ENCODE measurements around the gene PCIF1.
A peak's percentile ranks its signal among the peaks of the same experiment; 100 is the strongest.
"Not testable (repeated sequence)": the region's sequence is repeated elsewhere in the genome, so short reads cannot be mapped to it uniquely, and the experiment has no call there.

The PCIF1 gene

DNA sequence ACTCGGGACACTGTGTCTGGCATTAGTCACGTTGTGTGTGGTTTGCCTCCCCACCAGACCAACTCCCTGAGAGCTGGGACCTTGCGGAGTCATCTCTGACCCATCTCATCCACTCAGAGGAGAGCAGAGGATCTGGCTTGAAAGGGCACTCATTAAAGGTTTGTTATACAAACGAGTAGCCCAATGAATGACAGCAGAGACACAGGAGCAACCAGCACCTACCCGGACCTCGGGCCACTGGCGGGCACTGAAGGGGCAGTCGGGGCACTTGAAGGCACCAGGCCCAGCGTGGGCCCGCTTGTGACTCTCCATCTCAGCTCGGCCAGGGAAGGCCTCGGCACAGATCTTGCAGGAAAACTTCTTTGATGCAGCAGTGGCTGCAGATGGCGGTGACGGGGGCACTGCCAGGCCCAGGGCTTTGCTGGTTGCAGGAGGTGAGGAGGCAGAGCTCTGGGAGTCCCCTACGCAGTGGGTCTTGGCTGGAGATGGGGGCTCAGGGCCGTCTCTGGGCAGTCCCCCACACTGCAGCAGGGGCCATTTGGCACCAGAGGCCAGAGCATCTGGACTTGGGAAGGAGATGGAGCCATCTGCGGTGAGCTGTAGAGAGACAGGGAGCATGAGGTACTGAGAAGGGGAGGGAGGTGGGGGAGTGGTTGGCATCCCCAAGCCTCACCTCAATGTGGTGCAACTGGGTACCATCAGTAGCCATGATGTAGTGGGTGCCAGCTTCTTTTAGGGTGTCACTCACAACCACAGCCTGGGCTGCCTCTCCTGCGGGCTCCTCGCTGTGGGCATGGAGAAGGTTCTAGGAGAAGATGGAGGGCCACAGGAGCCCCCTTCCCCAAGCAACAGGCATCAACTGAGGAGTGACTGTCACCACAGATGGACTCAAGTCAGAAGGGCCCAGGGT, 17.7 kb downstream of the PCIF1 start:
- POLR2A ChIA-PET (ENCODE audit: low non-redundant PET) = interaction anchor here (1.5 kb wide), 1 partner anchor 17 kb away, joined by 10 read pairs; no protein-coding TSS in a partner anchor
- CTCF ChIA-PET = interaction anchor here (0.6 to 2.3 kb wide), 4 partner anchors 7 to 589 kb away, joined by 3 to 12 read pairs (median 3); partner anchors contain the start of gene SYS1
- no peak for DNase-seq (ENCODE audit: low spot score)
- H3K27ac ChIP-seq = peak overlapping the region; percentile 86
- TF ChIP-seq, protein P1, sequence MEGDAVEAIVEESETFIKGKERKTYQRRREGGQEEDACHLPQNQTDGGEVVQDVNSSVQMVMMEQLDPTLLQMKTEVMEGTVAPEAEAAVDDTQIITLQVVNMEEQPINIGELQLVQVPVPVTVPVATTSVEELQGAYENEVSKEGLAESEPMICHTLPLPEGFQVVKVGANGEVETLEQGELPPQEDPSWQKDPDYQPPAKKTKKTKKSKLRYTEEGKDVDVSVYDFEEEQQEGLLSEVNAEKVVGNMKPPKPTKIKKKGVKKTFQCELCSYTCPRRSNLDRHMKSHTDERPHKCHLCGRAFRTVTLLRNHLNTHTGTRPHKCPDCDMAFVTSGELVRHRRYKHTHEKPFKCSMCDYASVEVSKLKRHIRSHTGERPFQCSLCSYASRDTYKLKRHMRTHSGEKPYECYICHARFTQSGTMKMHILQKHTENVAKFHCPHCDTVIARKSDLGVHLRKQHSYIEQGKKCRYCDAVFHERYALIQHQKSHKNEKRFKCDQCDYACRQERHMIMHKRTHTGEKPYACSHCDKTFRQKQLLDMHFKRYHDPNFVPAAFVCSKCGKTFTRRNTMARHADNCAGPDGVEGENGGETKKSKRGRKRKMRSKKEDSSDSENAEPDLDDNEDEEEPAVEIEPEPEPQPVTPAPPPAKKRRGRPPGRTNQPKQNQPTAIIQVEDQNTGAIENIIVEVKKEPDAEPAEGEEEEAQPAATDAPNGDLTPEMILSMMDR (conservative IDR thresholded peaks at IDR 0.05; ENCODE audit: low read depth) = no peak

DNA sequence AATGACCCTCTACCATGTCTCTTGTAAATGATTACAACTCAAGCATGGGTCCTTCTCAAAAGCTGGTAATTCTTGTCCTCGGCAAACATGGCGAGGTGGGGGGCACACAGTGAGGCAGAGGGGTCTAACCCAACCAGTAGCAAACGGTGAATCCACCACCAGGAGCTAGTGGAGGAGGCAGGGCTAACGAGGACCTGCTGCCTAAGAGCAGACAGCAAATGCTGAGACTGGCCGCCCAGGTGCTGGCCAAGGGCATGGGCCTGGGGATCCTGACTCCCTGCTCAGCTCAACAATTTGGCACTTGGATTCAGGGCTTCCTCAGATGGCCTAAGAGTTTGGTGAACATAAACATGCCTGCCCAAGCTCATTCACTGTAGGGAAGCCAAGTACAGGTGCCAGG, 18.4 kb downstream of the PCIF1 start:
- TF ChIP-seq, protein P1 (conservative IDR thresholded peaks at IDR 0.05; ENCODE audit: low read depth) = no peak
- ChIA-PET POLR2A (ENCODE audit: low non-redundant PET) (interaction anchor here (1.5 kb wide), 1 partner anchor 18 kb away, joined by 10 read pairs; no protein-coding TSS in a partner anchor), CTCF (interaction anchor here (0.6 to 2.3 kb wide), 3 partner anchors 8 to 590 kb away, joined by 3 to 12 read pairs (median 3); partner anchors contain the start of gene SYS1)
- DNase-seq (ENCODE audit: low spot score) = no peak
- no peak overlapping the region for H3K27ac ChIP-seq

DNA sequence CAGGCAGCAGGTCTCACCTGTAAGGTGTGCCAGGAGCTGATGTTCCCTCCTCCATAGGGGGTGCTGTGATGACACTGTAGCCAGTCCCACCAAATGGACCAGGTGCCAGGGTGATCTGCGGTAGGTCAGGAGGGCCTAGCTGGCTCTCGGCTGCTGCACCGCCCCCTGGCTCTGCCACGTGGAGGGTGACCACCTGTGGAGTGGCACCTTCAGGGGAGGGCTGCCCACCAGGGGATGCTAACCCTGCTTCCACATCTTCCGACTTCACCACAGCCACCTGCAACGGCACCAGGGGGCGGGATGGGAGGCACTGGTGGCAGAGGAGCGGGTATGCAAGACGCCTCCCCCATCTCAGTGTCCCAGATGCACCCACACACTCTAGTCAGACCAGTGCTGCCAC, 19.2 kb downstream of the PCIF1 start:
- CTCF ChIA-PET = interaction anchor here (0.6 to 2.3 kb wide), 4 partner anchors 9 to 524 kb away, joined by 3 to 12 read pairs (median 3); no protein-coding TSS in a partner anchor
- TF ChIP-seq, protein P1 (conservative IDR thresholded peaks at IDR 0.05; ENCODE audit: low read depth) = no peak
- POLR2A ChIA-PET (ENCODE audit: low non-redundant PET) = interaction anchor here (1.5 kb wide), 1 partner anchor 19 kb away, joined by 10 read pairs; no protein-coding TSS in a partner anchor
- H3K27ac ChIP-seq = no peak overlapping the region
- DNase-seq (ENCODE audit: low spot score) = no peak

DNA sequence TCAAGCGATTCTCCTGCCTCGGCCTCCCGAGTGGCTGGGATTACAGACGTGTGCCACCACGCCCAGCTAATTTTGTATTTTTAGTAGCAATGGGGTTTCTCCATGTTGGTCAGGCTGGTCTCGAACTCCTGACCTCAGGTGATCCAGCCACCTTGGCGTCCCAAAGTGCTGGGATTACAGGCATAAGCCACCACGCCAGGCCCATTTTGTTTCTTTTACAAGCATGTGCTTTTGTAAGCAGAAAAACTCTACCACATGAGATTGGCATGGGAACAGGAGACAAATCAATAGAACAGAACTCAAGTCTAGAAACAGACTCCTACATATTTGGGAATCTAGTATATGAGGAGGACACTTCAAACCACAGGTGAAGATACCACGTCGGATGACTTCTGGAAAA, 21.8 kb downstream of the PCIF1 start:
- POLR2A ChIA-PET (ENCODE audit: low non-redundant PET); H3K27ac ChIP-seq; CTCF ChIA-PET; DNase-seq (ENCODE audit: low spot score): not testable (repeated sequence)

DNA sequence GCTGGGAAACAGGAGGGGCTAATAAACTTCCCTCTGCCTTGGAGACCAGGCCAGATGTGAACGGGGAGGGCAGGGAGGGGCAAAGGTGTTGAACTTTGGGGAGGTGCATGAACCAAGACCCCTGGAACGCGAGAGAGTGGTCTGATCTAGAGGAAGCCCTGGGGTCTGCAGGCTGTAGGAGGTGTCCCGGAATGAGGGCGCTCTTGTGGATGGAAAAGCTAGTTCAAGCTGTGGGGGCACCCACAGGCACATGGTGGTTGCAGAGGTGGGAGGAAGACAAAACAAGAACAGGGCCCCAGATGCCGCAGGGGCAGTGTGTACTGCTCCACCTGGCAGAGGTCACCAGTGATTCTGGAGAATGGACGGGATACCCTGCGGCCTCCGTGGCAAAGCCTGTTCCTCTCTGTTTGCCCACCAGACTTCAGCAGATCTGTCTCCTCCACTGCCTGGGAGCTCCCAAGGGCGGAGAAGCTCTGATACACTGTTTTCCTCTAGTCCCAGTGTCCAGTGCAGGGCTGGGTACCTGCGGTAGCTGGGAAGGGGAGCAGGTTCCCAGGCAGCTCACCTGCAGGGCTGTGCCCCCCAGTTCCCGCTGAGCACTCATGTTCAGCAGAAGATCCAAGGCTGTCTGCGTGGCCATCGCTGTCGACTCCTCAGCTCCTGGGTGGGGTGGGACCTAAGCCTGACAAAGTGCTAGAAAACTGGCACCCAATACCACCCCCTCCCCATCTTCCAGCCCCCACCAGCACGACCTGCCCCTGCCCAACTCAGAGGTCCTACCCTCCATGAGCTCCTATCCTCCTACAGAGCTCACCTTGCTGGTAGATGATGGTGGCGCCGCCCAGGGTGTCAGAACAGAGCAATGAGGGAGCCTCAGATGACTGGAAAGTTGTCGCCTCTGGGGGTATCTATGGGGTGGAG, 22.8 kb downstream of the PCIF1 start:
- TF ChIP-seq, protein P1 (conservative IDR thresholded peaks at IDR 0.05; ENCODE audit: low read depth) = no peak
- peak overlapping the region; percentile 36 for H3K27ac ChIP-seq
- DNase-seq (ENCODE audit: low spot score) = no peak
- ChIA-PET POLR2A (ENCODE audit: low non-redundant PET) (interaction anchor here (0.6 kb wide), 1 partner anchor 14 kb away, joined by 3 read pairs; no protein-coding TSS in a partner anchor), CTCF (interaction anchor here (0.5 to 2.3 kb wide), 3 partner anchors 12 to 445 kb away, joined by 3 to 14 read pairs (median 5); partner anchors contain the start of gene ZNF335)

DNA sequence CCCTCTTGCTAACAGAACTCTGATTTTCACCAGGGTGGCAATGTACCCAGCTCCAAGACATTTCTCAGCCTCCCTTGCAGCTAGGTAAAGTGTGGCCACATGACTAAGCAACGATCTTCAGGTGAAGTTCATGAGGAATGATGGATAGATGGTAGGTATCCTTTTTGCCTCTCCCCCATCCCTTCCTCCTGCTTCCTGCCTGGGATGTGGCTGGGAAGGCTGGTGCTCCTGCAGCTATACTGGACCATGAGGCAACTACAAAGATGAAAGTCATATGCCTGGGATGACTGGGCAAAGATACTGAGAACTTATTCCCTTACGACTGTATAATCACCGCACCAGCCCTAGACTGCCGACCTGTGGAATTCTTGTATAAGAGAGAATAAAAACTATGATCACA, 24.1 kb downstream of the PCIF1 start:
- CTCF ChIA-PET = interaction anchor here (0.6 to 2.3 kb wide), 4 partner anchors 11 to 493 kb away, joined by 3 to 14 read pairs (median 3); no protein-coding TSS in a partner anchor
- H3K27ac ChIP-seq = no peak overlapping the region
- DNase-seq (ENCODE audit: low spot score) = no peak
- TF ChIP-seq, protein P1 (conservative IDR thresholded peaks at IDR 0.05; ENCODE audit: low read depth) = no peak
- POLR2A ChIA-PET (ENCODE audit: low non-redundant PET) = no interaction called here
